ENCODE data around the gene EXOC3L4. TPM values are rescaled to one million over a fixed set of nuclear protein-coding genes. Genes with fewer than 3 reads are reported as not detected.
A peak's percentile ranks its signal among the peaks of the same experiment; 100 is the strongest.
"Not testable (repeated sequence)": the region's sequence is repeated elsewhere in the genome, so short reads cannot be mapped to it uniquely, and the experiment has no call there.

The EXOC3L4 gene
- total and polyA plus RNA-seq, 5 donors, result 0.63 to 2.5 (median 1.2) TPM

GRCh38 chr14:103118018-103118662 lies 23.6 kb downstream of the EXOC3L4 start:
- Histone ChIP-seq H3K4me3 (ENCODE audit: low read length) (no peak overlapping the region), H3K27ac (ENCODE audit: low read length) (peak overlapping the region; percentile 82), H3K27me3 (ENCODE audit: control insufficient read depth, insufficient read depth) (no peaks in the 10 kb centered on the region), H3K9me3 (ENCODE audit: control insufficient read depth, low read length) (no peaks in the 10 kb centered on the region), H3K4me1 (ENCODE audit: control insufficient read depth, insufficient read depth, low read length) (peaks cover 8% of the 10 kb centered on the region)
- DNase-seq (peak; percentile 89 to 95 (median 94)), ATAC-seq (peak; percentile 51 to 52)
- intact Hi-C loops (cut with DNase I), result no loop called here
- 34% methylated on average over 9 of the region's 10 CpGs for WGBS

- no peak for ATAC-seq
- 72% methylated on average over 9 of the region's 9 CpGs for WGBS
- H3K4me1 ChIP-seq (ENCODE audit: control insufficient read depth, insufficient read depth, low read length), result peaks cover 8% of the 10 kb centered on the region
These were observed 24.3 kb downstream of the EXOC3L4 start for GRCh38 chr14:103118663-103119404.

GRCh38 chr14:103119527-103119926 lies 25.0 kb downstream of the EXOC3L4 start:
- intact Hi-C loops (cut with DNase I); H3K9me3 ChIP-seq (ENCODE audit: control insufficient read depth, low read length); H3K27ac ChIP-seq (ENCODE audit: low read length); H3K4me3 ChIP-seq (ENCODE audit: low read length); ATAC-seq; H3K4me1 ChIP-seq (ENCODE audit: control insufficient read depth, insufficient read depth, low read length); H3K27me3 ChIP-seq (ENCODE audit: control insufficient read depth, insufficient read depth): not testable (repeated sequence)
- 91% methylated on average over 8 of the region's 8 CpGs for WGBS
- peak in 2 of 3 donors; percentile 20 to 36 for DNase-seq

More at GRCh38 chr14:103118663-103119404, 24.3 kb downstream of the EXOC3L4 start:
- peak; percentile 76 to 93 (median 91) for DNase-seq
- H3K9me3 ChIP-seq (ENCODE audit: control insufficient read depth, low read length), result no peaks in the 10 kb centered on the region
- H3K27ac ChIP-seq (ENCODE audit: low read length), result peak overlapping the region; percentile 82
- H3K4me3 ChIP-seq (ENCODE audit: low read length), result no peak overlapping the region
- H3K27me3 ChIP-seq (ENCODE audit: control insufficient read depth, insufficient read depth), result no peaks in the 10 kb centered on the region
- intact Hi-C loops (cut with DNase I), result no loop called here

- intact Hi-C loops (cut with DNase I), result loop anchor here in 1 of 4 donors (10.0 kb wide), 1 partner anchor 64 kb away; no protein-coding TSS in a partner anchor
- H3K27ac ChIP-seq (ENCODE audit: low read length), result peak overlapping the region; percentile 80
- H3K4me1 ChIP-seq (ENCODE audit: control insufficient read depth, insufficient read depth, low read length), result peaks cover 11% of the 10 kb centered on the region
- H3K27me3 ChIP-seq (ENCODE audit: control insufficient read depth, insufficient read depth), result no peaks in the 10 kb centered on the region
- WGBS, result 23% methylated on average over 18 of the region's 18 CpGs
- H3K4me3 ChIP-seq (ENCODE audit: low read length), result no peak overlapping the region
- peak; percentile 88 to 93 (median 92) for DNase-seq
- ATAC-seq, result peak; percentile 58 to 62
- no peaks in the 10 kb centered on the region for H3K9me3 ChIP-seq (ENCODE audit: control insufficient read depth, low read length)
These were observed 26.8 kb downstream of the EXOC3L4 start for GRCh38 chr14:103121121-103121845.

GRCh38 chr14:103121846-103122584 lies 27.5 kb downstream of the EXOC3L4 start:
- Histone ChIP-seq H3K4me1 (ENCODE audit: control insufficient read depth, insufficient read depth, low read length) (peaks cover 11% of the 10 kb centered on the region), H3K4me3 (ENCODE audit: low read length) (peak overlapping the region; percentile 59), H3K27ac (ENCODE audit: low read length) (peak overlapping the region; percentile 92), H3K9me3 (ENCODE audit: control insufficient read depth, low read length) (no peaks in the 10 kb centered on the region), H3K27me3 (ENCODE audit: control insufficient read depth, insufficient read depth) (no peaks in the 10 kb centered on the region)
- intact Hi-C loops (cut with DNase I), result loop anchor here in 1 of 4 donors (10.0 kb wide), 1 partner anchor 63 kb away; no protein-coding TSS in a partner anchor
- ATAC-seq, result peak; percentile 61 to 64
- DNase-seq, result peak; percentile 91 to 97 (median 95)
- WGBS, result 7% methylated on average over 23 of the region's 23 CpGs

- intact Hi-C loops (cut with DNase I), result loop anchor here in 1 of 4 donors (10.0 kb wide), 1 partner anchor 62 kb away; no protein-coding TSS in a partner anchor
- peak overlapping the region; percentile 59 for H3K4me3 ChIP-seq (ENCODE audit: low read length)
- H3K4me1 ChIP-seq (ENCODE audit: control insufficient read depth, insufficient read depth, low read length), result peaks cover 11% of the 10 kb centered on the region
- no peaks in the 10 kb centered on the region for H3K27me3 ChIP-seq (ENCODE audit: control insufficient read depth, insufficient read depth)
- peak overlapping the region; percentile 92 for H3K27ac ChIP-seq (ENCODE audit: low read length)
- WGBS, result 17% methylated on average over 15 of the region's 15 CpGs
- no peaks in the 10 kb centered on the region for H3K9me3 ChIP-seq (ENCODE audit: control insufficient read depth, low read length)
- DNase-seq, result peak; percentile 62 to 81 (median 78)
- ATAC-seq, result peak; percentile 1 to 14
These were observed 28.0 kb downstream of the EXOC3L4 start for GRCh38 chr14:103122585-103122946.

- ATAC-seq (peak; percentile 57 to 69), DNase-seq (peak; percentile 80 to 93 (median 93))
- Histone ChIP-seq H3K27me3 (ENCODE audit: control insufficient read depth, insufficient read depth) (no peaks in the 10 kb centered on the region), H3K9me3 (ENCODE audit: control insufficient read depth, low read length) (no peaks in the 10 kb centered on the region), H3K4me3 (ENCODE audit: low read length) (peak within 1 kb of the TSS; percentile 59), H3K4me1 (ENCODE audit: control insufficient read depth, insufficient read depth, low read length) (peaks cover 10% of the 10 kb centered on the region), H3K27ac (ENCODE audit: low read length) (peak within 1 kb of the TSS; percentile 92)
- intact Hi-C loops (cut with DNase I), result loop anchor here in 1 of 4 donors (10.0 kb wide), 1 partner anchor 62 kb away; no protein-coding TSS in a partner anchor
- WGBS, result under 1% methylated on average over 74 of the region's 74 CpGs
These were observed 28.6 kb downstream of the EXOC3L4 start, which contains the start of gene TNFAIP2 for GRCh38 chr14:103122947-103123633. TSS of gene TNFAIP2 (plus strand) at chr14:103123461. CDS start at chr14:103126458, 2,997 bp downstream.

GRCh38 chr14:103123634-103124500 lies 29.3 kb downstream of the EXOC3L4 start:
- ATAC-seq (peak; percentile 8 to 32), DNase-seq (peak; percentile 72 to 88 (median 86))
- Histone ChIP-seq H3K9me3 (ENCODE audit: control insufficient read depth, low read length) (no peaks in the 10 kb centered on the region), H3K27me3 (ENCODE audit: control insufficient read depth, insufficient read depth) (no peaks in the 10 kb centered on the region), H3K4me3 (ENCODE audit: low read length) (peak overlapping the region; percentile 59), H3K4me1 (ENCODE audit: control insufficient read depth, insufficient read depth, low read length) (peaks cover 6% of the 10 kb centered on the region), H3K27ac (ENCODE audit: low read length) (peak overlapping the region; percentile 78)
- intact Hi-C loops (cut with DNase I), result loop anchor here in 1 of 4 donors (10.0 kb wide), 1 partner anchor 61 kb away; no protein-coding TSS in a partner anchor
- WGBS, result 20% methylated on average over 48 of the region's 48 CpGs

GRCh38 chr14:103124501-103125001 lies 30.0 kb downstream of the EXOC3L4 start:
- no peaks in the 10 kb centered on the region for H3K27me3 ChIP-seq (ENCODE audit: control insufficient read depth, insufficient read depth)
- intact Hi-C loops (cut with DNase I), result loop anchor here in 1 of 4 donors (10.0 kb wide), 1 partner anchor 60 kb away; no protein-coding TSS in a partner anchor
- ATAC-seq, result no peak
- peaks cover 6% of the 10 kb centered on the region for H3K4me1 ChIP-seq (ENCODE audit: control insufficient read depth, insufficient read depth, low read length)
- H3K27ac ChIP-seq (ENCODE audit: low read length), result no peak overlapping the region
- no peaks in the 10 kb centered on the region for H3K9me3 ChIP-seq (ENCODE audit: control insufficient read depth, low read length)
- peak in 2 of 3 donors; percentile 56 to 67 for DNase-seq
- 85% methylated on average over 5 of the region's 5 CpGs for WGBS
- no peak overlapping the region for H3K4me3 ChIP-seq (ENCODE audit: low read length)
